ENCODE results near the gene UBAP1L.
"Not testable (repeated sequence)": the region's sequence is repeated elsewhere in the genome, so short reads cannot be mapped to it uniquely, and the experiment has no call there.

UBAP1L gene

DNA sequence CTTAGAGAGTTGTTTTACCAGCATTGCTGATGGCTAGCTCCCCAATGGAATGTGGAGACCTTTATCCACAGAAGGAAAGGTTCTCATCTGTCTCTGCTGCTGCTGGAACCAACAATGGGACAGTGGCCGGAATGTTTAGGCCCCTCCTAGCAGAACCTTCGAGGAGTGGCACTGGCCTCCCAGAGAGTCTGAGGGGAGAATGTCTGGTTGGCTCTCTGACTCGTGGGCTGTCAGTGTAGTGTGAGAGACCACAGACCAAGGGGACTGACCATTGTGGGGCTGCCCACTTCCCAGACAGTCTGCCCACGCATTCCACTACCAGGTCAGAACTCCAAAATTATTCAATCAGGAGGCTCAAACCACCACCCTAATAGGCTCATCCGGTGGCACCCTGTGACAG lies 52.3 kb downstream of the UBAP1L start:
- no peak for DNase-seq

- no peak for DNase-seq
Measured at GRCh38 chr15:65062061-65062460, 52.9 kb downstream of the UBAP1L start.

DNA sequence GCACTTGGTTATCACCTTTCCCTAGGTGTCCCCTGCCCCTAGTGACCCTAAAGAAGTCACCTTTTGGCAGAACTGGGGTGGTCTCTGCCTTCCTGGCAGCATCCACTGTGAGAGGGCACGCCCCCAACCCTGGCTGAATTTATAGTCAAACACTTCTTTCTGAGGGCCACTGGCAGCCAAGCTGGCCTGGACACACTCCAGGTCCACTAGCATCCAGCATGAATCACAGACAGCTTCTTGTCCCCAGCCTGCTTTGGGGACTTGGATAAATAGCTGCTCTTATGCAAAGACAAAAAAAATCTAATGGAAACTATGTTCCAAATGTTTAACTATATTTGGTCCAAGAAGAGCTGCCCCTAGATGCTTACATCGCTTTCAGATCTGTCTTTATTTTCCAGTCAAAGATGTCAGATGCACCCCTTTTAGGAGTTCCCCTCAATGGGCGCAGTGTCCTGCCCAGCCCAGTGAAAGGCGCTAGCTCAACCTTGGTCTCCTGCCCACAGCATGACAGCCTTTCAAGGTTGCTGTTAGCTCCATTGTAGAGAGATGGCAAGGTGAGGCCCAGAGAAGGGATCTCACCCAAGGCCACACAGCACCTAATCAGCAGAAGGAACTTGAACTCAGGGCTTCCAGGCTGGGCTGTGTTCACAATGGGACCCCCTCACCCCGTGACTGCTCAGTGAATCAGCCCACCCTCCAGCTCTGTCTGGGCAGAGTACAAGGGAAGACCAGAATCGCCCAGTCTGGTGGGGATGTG lies 54.2 kb downstream of the UBAP1L start:
- peak in 11 of 14 donors; percentile 21 to 77 (median 48) for DNase-seq

DNA sequence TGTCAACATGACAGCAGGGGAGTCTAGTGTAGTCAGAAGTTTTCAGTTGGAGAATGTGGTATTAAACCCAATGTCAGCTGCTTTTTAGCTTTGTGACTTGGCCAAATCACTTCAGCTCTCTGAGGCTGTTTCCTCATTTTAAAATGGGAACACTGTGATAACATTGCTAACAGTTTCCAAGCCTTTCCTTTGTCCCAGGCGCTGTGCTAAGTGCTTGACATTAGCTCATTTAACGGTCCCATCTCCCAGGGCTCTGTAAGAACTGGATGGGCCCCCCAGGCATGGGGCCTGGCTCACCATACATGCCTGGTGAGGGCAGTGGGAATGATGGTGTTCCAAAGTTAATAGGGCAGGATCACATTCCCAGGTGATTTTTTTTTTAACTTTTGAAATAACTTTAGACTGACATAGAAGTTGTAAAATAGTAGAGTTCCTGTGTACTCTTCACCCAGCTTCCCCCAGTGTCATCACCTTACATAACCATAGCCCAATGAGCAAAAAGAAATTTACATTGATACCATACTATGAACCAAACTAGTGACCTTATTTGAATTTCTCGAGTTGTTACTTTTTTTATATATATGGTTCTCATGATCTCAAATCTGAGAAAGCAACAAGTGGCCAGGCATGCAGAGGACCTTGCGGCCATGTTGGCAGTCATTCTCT lies 54.9 kb downstream of the UBAP1L start:
- DNase-seq, result peak in 1 of 14 donors; percentile 46

DNA sequence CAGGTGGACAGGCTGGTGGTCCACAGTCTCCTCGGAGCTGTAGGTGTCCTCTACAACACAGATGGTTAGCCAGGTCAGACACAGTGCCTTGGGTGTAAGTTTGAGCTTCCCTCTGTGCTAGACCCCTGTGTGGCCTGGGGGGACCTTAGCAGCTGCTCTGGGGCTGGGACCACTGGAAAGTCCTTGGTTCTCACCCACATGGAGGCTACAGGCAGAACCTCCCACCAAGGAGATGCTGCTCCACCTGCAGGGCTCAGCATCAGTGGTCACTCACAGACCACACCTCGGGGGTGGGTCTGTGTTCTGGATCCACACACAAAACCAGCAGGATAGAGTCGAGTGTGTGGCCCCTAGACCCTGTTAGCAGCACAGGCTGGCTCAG lies 55.6 kb downstream of the UBAP1L start:
- DNase-seq, result no peak

DNA sequence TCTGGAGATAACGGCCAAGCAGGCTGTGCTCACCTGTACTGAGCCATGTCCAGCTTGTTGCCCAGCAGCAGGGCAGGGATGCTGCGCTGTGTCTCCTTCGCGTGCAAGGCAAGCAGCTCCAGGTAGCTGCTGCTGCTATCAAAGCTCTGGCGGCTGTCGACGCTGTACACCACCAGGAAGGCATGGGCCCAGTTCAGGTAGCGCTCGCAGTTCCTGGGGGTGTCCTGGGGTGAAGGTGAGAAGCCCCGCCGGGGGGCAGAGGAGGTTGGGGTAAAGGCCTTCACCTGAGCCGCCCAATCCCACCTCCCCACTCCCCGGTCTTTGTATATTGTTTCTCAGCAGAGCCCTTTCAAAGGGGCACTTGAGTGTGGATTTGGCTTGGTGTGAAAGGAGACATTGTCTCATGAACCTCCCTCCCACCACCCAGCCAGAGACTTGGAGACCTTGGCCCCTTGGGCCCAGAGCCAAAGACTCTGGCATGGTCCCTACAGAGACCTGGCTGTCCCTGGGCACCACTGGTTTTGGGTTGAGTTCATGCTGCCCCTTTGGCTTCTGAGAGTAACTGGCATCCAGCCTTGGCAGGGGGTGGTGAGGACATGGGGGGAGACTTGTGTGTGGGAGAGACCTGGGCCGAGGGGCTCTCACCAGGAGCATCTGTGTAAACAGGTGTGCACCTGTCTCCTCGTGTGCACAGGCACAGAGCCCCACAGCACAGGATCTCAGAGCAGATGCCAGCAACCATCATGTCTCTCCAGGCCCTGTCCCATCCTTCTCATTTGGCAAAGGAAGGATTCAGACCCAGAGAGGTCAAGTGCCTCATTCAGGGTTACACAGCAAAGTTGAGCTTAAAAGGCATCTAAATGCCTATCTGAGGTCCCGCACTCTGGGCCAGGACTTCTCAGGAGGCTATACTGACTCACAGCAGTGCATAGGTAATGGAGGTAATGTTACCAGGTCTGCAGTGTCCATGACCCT lies 56.3 kb downstream of the UBAP1L start:
- DNase-seq, result peak in 6 of 14 donors; percentile 32 to 65 (median 46)

DNA sequence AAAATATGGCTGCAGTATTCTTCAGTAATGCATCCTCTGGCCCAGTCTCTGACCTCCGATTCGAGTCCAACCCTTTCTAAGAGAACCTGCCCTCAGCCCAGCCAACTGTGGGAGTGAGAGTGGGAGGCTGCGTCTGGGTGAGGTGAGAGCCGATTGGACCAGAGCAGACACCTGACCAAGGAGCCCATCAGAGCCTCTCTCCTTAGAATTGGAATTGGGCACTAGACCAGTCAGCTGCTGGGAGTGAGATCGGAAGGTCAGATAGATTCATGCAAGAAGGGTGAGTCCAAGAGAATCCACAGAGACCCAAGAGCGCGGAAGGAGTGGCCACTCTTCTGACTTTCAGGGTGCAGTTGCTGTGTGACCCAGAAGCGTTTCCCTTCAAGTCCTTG lies 57.5 kb downstream of the UBAP1L start:
- DNase-seq, result no peak

DNA sequence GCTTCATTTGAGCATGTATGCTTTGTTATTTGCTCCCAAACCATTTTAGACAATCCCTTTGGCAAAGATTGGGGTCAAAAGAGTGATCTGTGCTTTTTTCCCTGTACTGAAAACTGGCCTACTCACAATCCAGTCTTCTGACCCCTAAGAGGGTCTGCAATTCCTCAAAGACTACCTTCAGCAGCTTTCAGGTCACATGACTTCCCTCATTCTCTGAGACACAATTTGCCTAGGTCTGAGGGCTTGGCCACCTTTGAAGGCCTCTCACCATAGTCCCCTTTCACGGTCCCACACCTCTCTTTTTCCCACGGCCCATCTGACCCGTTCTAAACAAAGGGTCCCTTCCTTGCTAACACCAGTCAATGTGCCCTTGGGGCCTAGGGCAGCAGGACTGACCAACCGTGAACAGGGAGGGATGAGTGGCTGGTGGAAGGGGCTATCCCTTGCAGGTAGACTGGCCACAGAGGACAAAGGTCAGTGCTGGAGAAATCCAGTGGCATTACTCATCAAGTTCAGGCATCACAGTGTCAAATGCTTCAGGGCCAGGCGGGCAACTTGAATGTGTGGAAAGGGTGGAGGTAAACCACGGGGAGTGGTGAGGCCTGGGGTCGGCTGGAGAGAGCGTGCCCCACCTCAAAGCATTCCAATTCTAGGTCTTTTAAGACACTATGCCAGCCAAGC lies 58.0 kb downstream of the UBAP1L start:
- DNase-seq, result no peak

DNA sequence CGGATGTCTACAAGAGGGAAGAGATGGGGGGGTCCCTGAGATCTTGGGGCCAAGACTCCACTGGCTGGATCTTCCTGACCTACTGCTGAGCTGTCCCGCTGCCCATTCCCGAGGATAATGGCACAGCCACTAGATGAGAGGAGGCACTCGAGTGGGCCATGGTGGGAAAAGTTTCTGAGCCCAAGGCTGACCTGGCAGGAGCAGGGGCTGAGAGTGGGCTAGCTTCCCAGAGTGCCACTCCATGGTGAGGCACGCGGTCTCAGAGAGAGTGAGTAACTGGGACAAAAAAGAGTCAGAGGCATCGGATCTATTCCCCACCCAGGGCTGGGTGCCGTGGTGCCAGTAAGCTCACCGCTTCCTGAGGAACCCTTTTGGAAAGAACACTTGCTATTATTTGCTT lies 58.9 kb downstream of the UBAP1L start:
- DNase-seq, result peak in 5 of 14 donors; percentile 18 to 62 (median 37)

- no peak for DNase-seq
Measured at GRCh38 chr15:65055201-65055870, 59.7 kb downstream of the UBAP1L start.

GRCh38 chr15:65054333-65055200 lies 60.4 kb downstream of the UBAP1L start:
- peak in 13 of 14 donors; percentile 31 to 75 (median 58) for DNase-seq

DNA sequence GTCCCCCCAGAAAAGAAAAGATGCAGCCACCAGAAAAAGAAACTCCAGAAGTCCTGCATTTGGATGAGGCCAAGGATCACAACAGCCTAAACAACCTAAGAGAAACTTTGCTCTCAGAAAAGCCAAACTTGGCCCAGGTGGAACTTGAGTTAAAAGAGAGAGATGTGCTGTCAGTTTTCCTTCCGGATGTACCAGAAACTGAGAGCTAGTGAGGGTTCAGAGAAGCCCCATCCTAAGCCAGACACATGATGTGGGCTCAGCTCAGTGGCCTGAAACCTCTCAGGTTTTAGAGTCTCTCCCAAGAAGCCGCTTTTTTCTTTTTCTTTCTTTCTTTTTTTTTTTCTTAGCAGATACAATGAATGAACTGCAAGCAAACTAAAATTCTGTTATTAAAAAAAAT lies 62.0 kb downstream of the UBAP1L start:
- DNase-seq, result no peak

- no peak for DNase-seq
Measured at GRCh38 chr15:65051266-65051665, 63.7 kb downstream of the UBAP1L start.

- DNase-seq, result no peak
Measured at GRCh38 chr15:65050270-65050669, 64.7 kb downstream of the UBAP1L start.

DNA sequence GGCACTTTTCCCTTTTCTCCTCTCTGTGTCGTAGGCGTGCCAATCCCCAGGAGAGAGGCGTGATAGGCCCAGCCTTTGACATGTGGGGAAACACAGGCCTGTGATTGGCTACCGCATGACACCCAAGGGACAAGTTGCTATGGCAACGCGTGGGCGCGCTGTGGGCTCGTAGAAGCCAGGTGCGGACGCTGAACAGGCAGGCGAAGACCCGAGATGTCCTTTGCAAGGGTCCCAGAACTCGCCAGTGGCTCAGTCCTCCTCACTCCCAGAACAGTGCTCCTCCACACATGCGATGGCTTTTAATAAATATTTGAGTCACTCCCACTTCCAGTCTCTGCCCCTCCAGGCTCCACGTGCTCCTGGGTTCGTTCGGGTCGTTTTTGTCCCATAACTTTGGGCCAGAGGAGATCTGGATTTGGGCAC lies 65.6 kb downstream of the UBAP1L start:
- DNase-seq, result peak in 12 of 14 donors; percentile 37 to 85 (median 76)

- no peak for DNase-seq
Measured at GRCh38 chr15:65048241-65048640, 66.8 kb downstream of the UBAP1L start.

DNA sequence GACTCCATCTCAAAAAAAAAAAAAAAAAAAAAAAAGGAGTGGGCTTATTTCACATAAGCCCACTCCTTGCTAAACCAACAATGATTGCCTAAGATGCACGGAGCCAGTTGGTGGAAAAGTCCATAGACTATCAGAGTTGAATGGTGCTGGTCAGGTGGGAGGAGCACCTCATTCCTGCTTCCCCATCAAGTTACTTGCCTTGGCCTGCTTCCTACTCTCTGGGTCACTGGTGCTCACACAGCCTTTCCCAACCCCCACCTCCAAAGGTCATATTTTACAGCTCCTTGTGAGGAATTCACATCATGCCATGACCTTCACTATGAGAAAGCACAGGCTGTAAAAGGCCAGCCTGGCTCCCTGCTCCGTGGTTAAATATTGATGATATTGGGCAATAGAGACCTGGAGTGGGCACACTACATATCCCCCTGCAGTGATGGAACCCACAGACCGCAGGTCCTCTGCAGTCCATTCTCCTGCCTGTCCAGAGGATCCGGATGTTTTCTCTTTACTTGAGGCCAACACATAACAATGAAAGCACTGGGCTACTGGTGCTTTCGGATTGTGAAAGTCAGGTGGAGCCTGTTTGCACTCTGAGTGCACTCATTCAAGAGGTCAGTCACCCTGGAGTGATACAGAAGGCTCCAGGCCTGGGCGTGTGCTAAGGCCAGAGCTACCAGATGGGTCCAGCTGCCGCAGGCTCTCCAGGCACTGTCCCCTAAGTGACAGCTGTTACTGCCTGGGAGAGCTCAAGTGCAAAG lies 70.1 kb downstream of the UBAP1L start, which contains the start of gene SLC51B:
SLC51B (plus strand) TSS at position 664 of the 758 bp plus-strand sequence. CDS start 4,618 bp downstream, outside the sequence.
- DNase-seq, result no peak

GRCh38 chr15:65044218-65044617 lies 70.8 kb downstream of the UBAP1L start:
- not testable (repeated sequence) for DNase-seq

GRCh38 chr15:65042776-65043327 lies 72.1 kb downstream of the UBAP1L start:
- DNase-seq, result no peak

Data from C1 segment of cervical spinal cord (tissue), 14 donors.